HepG2 (cell line): Measurements from ENCODE around the gene ACSL5. TPM values are rescaled to one million over a fixed set of nuclear protein-coding genes. Genes with fewer than 3 reads are reported as not detected.
A peak's percentile ranks its signal among the peaks of the same experiment; 100 is the strongest.

Source experiments
- EP300 ChIP-seq, 3 experiments: sonication (generic) in 1 of 3; formaldehyde crosslinking in 1 of 3; IDR thresholded peaks; 2 replicates each; pipeline versions ENCODE4 v1.5.1 to v1.6.1; 2011 to 2020; ENCODE audit warnings: low read depth in 2 of 3, low read length in 2 of 3, borderline replicate concordance in 1 of 3, improper control_type of control experiment in 1 of 3, mild to moderate bottlenecking in 1 of 3, missing genetic modification reagents in 1 of 3, moderate library complexity in 1 of 3
- GZF1 ChIP-seq: sonication (generic); formaldehyde crosslinking; IDR thresholded peaks from 2 replicates; pipeline ENCODE4 v1.5.1; 2020; ENCODE audit warnings: mild to moderate bottlenecking, missing genetic modification reagents
- HMG20B ChIP-seq: conservative IDR thresholded peaks from 2 replicates; pipeline ENCODE4 v1.6.1; 2016; ENCODE audit warnings: missing genetic modification reagents, missing compliant biosample characterization
- HMGA1 ChIP-seq: sonication (generic); formaldehyde crosslinking; conservative IDR thresholded peaks from 2 replicates; pipeline ENCODE4 v1.4.0; 2020; ENCODE audit warnings: missing genetic modification reagents
- HMGXB4 ChIP-seq, 2 experiments: sonication (generic) in 1 of 2; formaldehyde crosslinking in 1 of 2; IDR thresholded peaks; 2 replicates each; pipeline versions ENCODE4 v1.4.0 to v1.6.1; 2018 to 2020; ENCODE audit warnings: missing genetic modification reagents in 2 of 2, borderline replicate concordance in 1 of 2, low read depth in 1 of 2, mild to moderate bottlenecking in 1 of 2, missing biosample characterization in 1 of 2
- HNF1B ChIP-seq: sonication (generic); formaldehyde crosslinking; IDR thresholded peaks from 2 replicates; pipeline ENCODE4 v1.5.1; 2020; ENCODE audit warnings: mild to moderate bottlenecking, moderate library complexity, missing genetic modification reagents
- HNRNPLL ChIP-seq: fragments of 200-400 bp; formaldehyde crosslinking; IDR thresholded peaks from 2 replicates; pipeline ENCODE4 v1.6.1; 2017; ENCODE audit warnings: mild to moderate bottlenecking, low read depth, low read length; ENCODE audit not compliant: poor library complexity, severe bottlenecking
- PHF21A ChIP-seq: sonication (generic); formaldehyde crosslinking; IDR thresholded peaks from 2 replicates; pipeline ENCODE4 v1.5.0; 2020; ENCODE audit warnings: mild to moderate bottlenecking, missing genetic modification reagents
- POGZ ChIP-seq: sonication (generic); formaldehyde crosslinking; IDR thresholded peaks from 2 replicates; pipeline ENCODE4 v1.4.0; 2020; ENCODE audit warnings: mild to moderate bottlenecking, missing genetic modification reagents
- POLR2AphosphoS5 ChIP-seq: IDR thresholded peaks from 2 replicates; pipeline ENCODE4 v1.6.1; 2012; ENCODE audit warnings: low read depth, low read length
- SNAPC5 ChIP-seq: sonication (generic); formaldehyde crosslinking; IDR thresholded peaks from 2 replicates; pipeline ENCODE4 v1.8.1; 2023; ENCODE audit warnings: mild to moderate bottlenecking, missing genetic modification reagents, borderline replicate concordance
- TFAP4 ChIP-seq: sonication (generic); IDR thresholded peaks from 2 replicates; pipeline ENCODE4 v1.6.1; 2016; ENCODE audit warnings: low read depth, borderline replicate concordance
- ZBTB39 ChIP-seq: sonication (generic); formaldehyde crosslinking; IDR thresholded peaks from 2 replicates; pipeline ENCODE4 v1.5.0; 2020; ENCODE audit warnings: missing genetic modification reagents
- ZBTB42 ChIP-seq: sonication (generic); formaldehyde crosslinking; IDR thresholded peaks from 2 replicates; pipeline ENCODE4 v1.5.0; 2020; ENCODE audit warnings: mild to moderate bottlenecking, missing genetic modification reagents
- ZEB1 ChIP-seq: IDR thresholded peaks from 2 replicates; pipeline ENCODE4 v1.6.1; 2012; ENCODE audit warnings: mild to moderate bottlenecking, low read depth, inconsistent platforms; ENCODE audit not compliant: insufficient replicate concordance
- ZNF101 ChIP-seq: sonication (generic); formaldehyde crosslinking; IDR thresholded peaks from 2 replicates; pipeline ENCODE4 v1.4.0; 2020; ENCODE audit warnings: mild to moderate bottlenecking, low read depth, missing genetic modification reagents, borderline replicate concordance
- ZNF605 ChIP-seq: sonication (generic); formaldehyde crosslinking; IDR thresholded peaks from 2 replicates; pipeline ENCODE4 v1.8.0; 2022; ENCODE audit warnings: mild to moderate bottlenecking, missing genetic modification reagents
- ZNF678 ChIP-seq: sonication (generic); formaldehyde crosslinking; IDR thresholded peaks from 2 replicates; pipeline ENCODE4 v1.4.0; 2020; ENCODE audit warnings: mild to moderate bottlenecking, missing genetic modification reagents
- ZXDC ChIP-seq: sonication (generic); formaldehyde crosslinking; IDR thresholded peaks from 2 replicates; pipeline ENCODE4 v1.5.0; 2020; ENCODE audit warnings: mild to moderate bottlenecking, missing genetic modification reagents
- polyA plus RNA-seq, 8 experiments: library from polyadenylated mRNA; depleted of rRNA in 3 of 8; stranded (reverse) in 7 of 8; unstranded in 1 of 8; fragments of >200 nt; fragmentation: Illumina TruSeq in 4 of 8; extraction: Trizol in 4 of 8; gene quantifications; 2 replicates each; pipeline versions ENCODE4 v1.2.1 to v1.2.3, GENCODE V29; 2011 to 2016; ENCODE audit warnings: low read depth in 4 of 8, missing spikeins in 1 of 8, mixed read lengths in 1 of 8; ENCODE audit not compliant: insufficient read depth in 1 of 8
- total RNA-seq, 5 experiments: library from RNA; depleted of rRNA; stranded (reverse); fragments of >200 nt; fragmentation: Illumina TruSeq; extraction: Trizol; gene quantifications; 2 replicates each; pipeline ENCODE4 v1.2.3, GENCODE V29; 2016; ENCODE audit warnings: low read depth in 1 of 5

The ACSL5 gene
- total and polyA plus RNA-seq, 2 of the 13 experiments (the other 11 are each of a cell fraction or from before 2014, with no cell fraction given) = 56.4 to 82.5 TPM

GRCh38 chr10:112373912-112374338 is at the start of gene ACSL5 (continued):
- TF ChIP-seq PHF21A (CRISPR knock-in tag) (peak; percentile 89), HNRNPLL (no peak), ZBTB42 (CRISPR knock-in tag) (no peak), ZNF605 (CRISPR knock-in tag) (peak; percentile 69; the same call in 1 of the 2 replicates), HNF1B (CRISPR knock-in tag) (no peak), SNAPC5 (CRISPR knock-in tag) (no peak), ZBTB39 (peak; percentile 82; the same call in 1 of the 2 replicates), EP300 (IDR thresholded peaks at IDR 0.05; ENCODE audit: low read depth in 2 of 2, low read length in 2 of 2) (peak; percentile 32 to 95; a peak in 2 of 4 replicates), EP300 (CRISPR knock-in tag; IDR thresholded peaks at IDR 0.05; ENCODE audit: borderline replicate concordance) (peak; percentile 74; the same call in 1 of the 2 replicates), ZXDC (CRISPR knock-in tag) (no peak), POGZ (peak; percentile 67; the same call in 1 of the 2 replicates), ZEB1 (peak; percentile 97), POLR2AphosphoS5 (peak; percentile 44; the same call in 1 of the 2 replicates), ZNF101 (no peak), ZNF678 (CRISPR knock-in tag) (no peak), HMG20B (peak; percentile 44; the same call in 1 of the 2 replicates), HMGA1 (no peak), HMGXB4 (CRISPR knock-in tag; IDR thresholded peaks at IDR 0.05; ENCODE audit: borderline replicate concordance in 1 of 2, low read depth in 1 of 2) (peak in 1 of 2 experiments; percentile 12; a peak in 1 of 4 replicates), TFAP4 (peak; percentile 96), GZF1 (CRISPR knock-in tag) (no peak)
